Measurements from ENCODE around the gene RAB9A.

RAB9A gene

DNA sequence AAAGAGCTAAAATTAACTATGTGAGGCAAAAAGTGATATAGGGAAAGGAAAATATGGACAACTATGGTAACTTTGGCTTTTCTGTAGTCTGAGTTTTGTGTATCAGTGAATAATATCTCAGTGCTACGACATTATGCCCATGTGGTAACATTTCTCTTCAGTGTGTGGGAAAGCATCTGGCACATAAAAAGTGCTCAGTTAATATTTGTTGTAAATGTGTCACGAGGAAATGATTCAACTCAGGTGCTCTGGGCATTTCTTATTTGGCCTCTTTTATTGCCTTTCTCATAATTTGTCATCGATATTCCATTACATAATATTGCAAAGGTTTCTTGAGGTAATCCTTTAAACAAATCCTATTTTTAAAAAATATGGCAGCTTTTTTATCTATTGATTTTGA, 63.2 kb downstream of the RAB9A start:
- DNase-seq = no peak

DNA sequence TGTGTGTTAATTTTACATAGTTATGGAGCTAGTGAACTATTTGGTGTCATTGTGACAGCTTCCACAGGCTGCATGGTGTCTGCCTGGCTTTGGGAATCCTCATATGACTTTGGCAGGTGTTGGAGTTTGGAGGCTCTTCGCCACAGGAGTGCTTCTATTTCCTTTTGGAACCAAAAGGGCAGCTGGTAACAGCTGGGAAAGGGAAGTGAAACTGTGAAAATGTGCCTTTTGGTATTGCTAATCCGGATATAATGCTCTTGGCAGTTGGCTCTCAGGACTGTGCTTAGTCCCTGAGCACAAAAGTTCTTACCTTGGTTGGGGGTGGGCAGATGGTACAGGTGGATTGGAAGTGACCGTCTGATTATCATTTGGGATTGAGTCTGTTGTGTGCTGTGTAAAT, 63.7 kb downstream of the RAB9A start:
- DNase-seq = peak; percentile 36

DNA sequence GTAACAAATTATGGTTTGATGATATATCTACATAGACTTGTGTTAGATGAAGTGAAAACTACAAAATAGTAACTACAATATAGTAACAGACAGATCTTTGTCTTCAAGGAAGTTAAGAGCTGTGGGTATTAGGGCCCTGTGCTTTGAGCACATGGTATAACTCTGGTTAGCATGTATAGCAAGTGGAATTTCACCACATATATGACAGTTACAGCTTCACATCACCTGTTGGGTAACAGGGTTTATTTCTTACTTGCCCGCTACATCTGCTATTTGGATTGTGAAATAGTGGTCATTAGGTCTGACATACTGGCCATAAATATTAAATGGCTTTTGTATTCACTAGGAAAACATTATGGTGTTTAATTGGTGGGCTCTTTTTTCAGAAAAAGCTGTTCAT, 65.8 kb downstream of the RAB9A start:
- DNase-seq = no peak

DNA sequence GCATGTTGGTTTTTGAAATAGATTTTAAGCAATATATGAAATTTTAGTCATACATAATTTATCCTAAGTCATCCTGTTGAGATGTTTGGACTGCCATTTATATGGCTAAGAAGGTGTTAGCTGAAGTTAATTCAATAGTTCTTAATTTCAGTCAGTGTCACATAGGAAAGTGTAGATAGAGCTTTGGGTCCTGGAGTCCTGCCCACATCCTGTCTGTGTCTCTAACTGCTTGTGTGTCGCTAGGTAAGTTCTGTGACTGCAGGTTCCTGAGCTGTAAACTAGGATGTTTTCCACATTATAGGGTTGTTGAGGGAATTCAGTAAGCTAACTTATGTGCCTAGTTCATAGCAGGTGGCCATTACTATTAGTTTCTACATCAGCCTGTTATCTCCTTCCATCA, 66.3 kb downstream of the RAB9A start:
- no peak for DNase-seq

DNA sequence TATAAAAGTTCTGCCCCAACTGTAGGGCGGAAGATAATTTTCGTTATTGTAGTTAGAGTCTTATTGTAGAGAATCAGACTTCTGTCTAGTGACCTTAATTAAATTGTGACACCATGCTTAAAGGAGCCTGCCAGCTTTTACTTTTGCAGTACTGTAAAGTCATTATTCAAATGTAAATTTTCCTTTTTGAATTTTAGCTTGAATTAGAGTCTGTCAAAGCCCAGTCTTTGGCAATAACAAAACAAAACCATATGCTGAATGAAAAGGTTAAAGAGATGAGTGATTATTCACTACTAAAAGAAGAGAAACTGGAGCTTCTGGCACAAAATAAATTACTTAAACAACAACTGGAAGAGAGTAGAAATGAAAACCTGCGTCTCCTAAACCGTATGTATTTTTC, 67.5 kb downstream of the RAB9A start:
- no peak for DNase-seq

GRCh38 chrX:13759152-13759718, 70.3 kb downstream of the RAB9A start:
- DNase-seq = no peak
